Transverse colon (tissue), 4 donors: ENCODE data around the gene GLUD1. TPM values are rescaled to one million over a fixed set of nuclear protein-coding genes. Genes with fewer than 3 reads are reported as not detected.
"Not testable (repeated sequence)": the region's sequence is repeated elsewhere in the genome, so short reads cannot be mapped to it uniquely, and the experiment has no call there.

Experiments used
- DNase-seq: peaks from one replicate; pipeline ENCODE4 v3.0.0-alpha.2; 2019
- H3K27ac ChIP-seq, 4 donors: fragments of 200-600 bp; sonication (generic); 2 replicates each; pipeline ENCODE4 v1.5.1; 2016 to 2018; ENCODE audit warnings: inconsistent platforms in 4 of 4
- H3K27me3 ChIP-seq: fragments of 200-600 bp; sonication (generic); 2 replicates; pipeline ENCODE4 v1.5.1; 2017; ENCODE audit warnings: inconsistent platforms
- H3K36me3 ChIP-seq, 4 donors: fragments of 200-600 bp; sonication (generic); 2 replicates each; pipeline ENCODE4 v1.5.1; 2017 to 2019; ENCODE audit warnings: inconsistent platforms in 4 of 4
- H3K4me1 ChIP-seq, 4 donors: fragments of 200-600 bp; sonication (generic); 2 replicates each; pipeline ENCODE4 v1.5.1; 2017 to 2020; ENCODE audit warnings: inconsistent platforms in 4 of 4
- H3K4me3 ChIP-seq, 4 donors: fragments of 200-600 bp; sonication (generic); 1 replicate in 1 of 4; 2 replicates in 3 of 4; pipeline versions ENCODE4 v1.5.1 to v1.6.1; 2017 to 2019; ENCODE audit warnings: inconsistent platforms in 4 of 4
- H3K9me3 ChIP-seq, 2 donors: fragments of 200-600 bp; sonication (generic); 2 replicates each; pipeline ENCODE4 v1.5.1; 2017 to 2019; ENCODE audit warnings: inconsistent platforms in 2 of 2
- CTCF ChIP-seq, 5 experiments: fragments of 200-600 bp in 3 of 5; fragments of 450-650 bp in 2 of 5; sonication (generic) in 3 of 5; IDR thresholded peaks; 1 replicate in 2 of 5; 2 replicates in 3 of 5; pipeline ENCODE4 v1.5.1; 2016 to 2017; ENCODE audit warnings: antibody characterized with exemption in 5 of 5, inconsistent platforms in 3 of 5, mild to moderate bottlenecking in 2 of 5, moderate library complexity in 1 of 5
- EP300 ChIP-seq: sonication (generic); formaldehyde crosslinking; IDR thresholded peaks from one replicate; pipeline ENCODE4 v1.6.1; 2017; ENCODE audit warnings: antibody characterized with exemption, low read depth
- POLR2A ChIP-seq: fragments of 450-650 bp; IDR thresholded peaks from one replicate; pipeline ENCODE4 v1.6.1; 2016; ENCODE audit warnings: antibody characterized with exemption, mild to moderate bottlenecking, moderate library complexity
- POLR2AphosphoS5 ChIP-seq, 3 donors: sonication (generic); formaldehyde crosslinking; IDR thresholded peaks; one replicate each; pipeline ENCODE4 v1.6.1; 2016; ENCODE audit warnings: antibody characterized with exemption in 3 of 3
- WGBS, 2 donors: methylation state at CpG; one replicate each; pipeline ENCODE4 v1.1.5; 2018; ENCODE audit warnings: low coverage in 1 of 2; 5-methylcytosine and 5-hydroxymethylcytosine counted together
- in situ Hi-C, 4 donors: fragments of 200-750 bp; cut with MboI; loops; one replicate each; pipeline versions ENCODE4 v1.15.0 to v1.15.1; 2017; ENCODE audit warnings: low sequenced_read_pairs in 3 of 4, low pct_ligation_motif_present in 1 of 4, low pct_unique_long_range_greater_than_20kb in 1 of 4
- intact Hi-C: fragments of 100-400 bp; cut with DNase I; formaldehyde crosslinking; loops from one replicate; pipeline ENCODE4 v1.15.1; 2023; ENCODE audit warnings: low total_unique reads
- total RNA-seq, 4 donors: library from RNA; depleted of rRNA; stranded (reverse); fragments of >200 nt; gene quantifications; one replicate each; pipeline ENCODE4 v1.1.0, GENCODE V29; 2016

GLUD1 gene
- total RNA-seq, 4 donors from 2014 or later: 150 to 293 (median 201) TPM

- intact Hi-C loops, H3K4me1 ChIP-seq, H3K27me3 ChIP-seq, in situ Hi-C loops, H3K27ac ChIP-seq, DNase-seq, H3K36me3 ChIP-seq, H3K4me3 ChIP-seq, H3K9me3 ChIP-seq: not testable (repeated sequence)
- WGBS, 2 donors: 82 to 83% methylated on average over 2 to 6 of the region's 6 CpGs
Measured at GRCh38 chr10:87018127-87018526, 76.5 kb downstream of the GLUD1 start.

DNA sequence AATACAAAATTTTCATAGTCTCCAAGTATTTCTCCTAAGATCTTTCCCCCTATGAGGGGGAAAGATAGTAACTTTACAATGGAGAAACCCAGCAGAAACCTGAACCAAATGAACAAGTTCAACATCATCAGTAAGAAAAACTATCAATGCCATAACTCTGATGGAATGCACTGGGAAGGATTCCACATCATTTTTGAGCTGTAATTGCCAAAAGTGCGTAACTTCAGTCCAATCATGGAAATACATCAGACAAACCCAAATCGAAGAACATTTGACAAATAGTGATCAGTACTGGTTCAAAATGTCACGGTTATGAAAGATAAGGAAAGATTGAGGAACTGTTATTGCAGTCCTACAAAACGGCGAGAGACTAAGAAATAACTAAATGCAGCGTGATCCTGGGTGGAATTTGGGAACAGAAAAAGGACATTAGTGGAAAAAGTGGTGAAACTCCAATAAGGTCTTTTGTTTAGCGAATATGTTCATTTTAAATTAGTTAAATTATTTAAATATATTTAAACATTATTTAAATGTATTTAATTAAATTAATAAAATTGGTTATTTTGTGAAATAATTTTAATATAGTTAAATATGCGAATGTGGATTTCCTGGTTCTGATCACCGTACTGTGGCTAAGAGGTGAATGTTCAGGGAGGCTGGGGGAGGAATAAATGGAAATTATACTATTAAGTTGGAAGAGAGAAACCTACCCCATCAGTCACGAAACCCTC, 79.5 kb downstream of the GLUD1 start:
- H3K4me3 ChIP-seq, H3K27ac ChIP-seq, in situ Hi-C loops, H3K36me3 ChIP-seq, H3K4me1 ChIP-seq, intact Hi-C loops, DNase-seq, H3K27me3 ChIP-seq, H3K9me3 ChIP-seq: not testable (repeated sequence)
- 77 to 89% methylated on average over 7 to 10 of the region's 10 CpGs for whole genome bisulfite sequencing, 2 donors

- 30 to 50% methylated on average over 1 to 3 of the region's 3 CpGs for WGBS, 2 donors
- in situ Hi-C loops, intact Hi-C loops: not testable (repeated sequence)
Measured at GRCh38 chr10:87013528-87013927, 81.1 kb downstream of the GLUD1 start.

GRCh38 chr10:87009134-87009696, 85.4 kb downstream of the GLUD1 start:
- DNase-seq, H3K36me3 ChIP-seq, H3K4me3 ChIP-seq, H3K9me3 ChIP-seq, intact Hi-C loops, in situ Hi-C loops, H3K27me3 ChIP-seq, H3K27ac ChIP-seq, H3K4me1 ChIP-seq: not testable (repeated sequence)
- 93 to 94% methylated on average over 2 to 15 of the region's 18 CpGs for WGBS, 2 donors

More at GRCh38 chr10:87013528-87013927, 81.1 kb downstream of the GLUD1 start:
- H3K27ac ChIP-seq, H3K4me3 ChIP-seq, H3K27me3 ChIP-seq, H3K36me3 ChIP-seq, DNase-seq, H3K4me1 ChIP-seq, H3K9me3 ChIP-seq: not testable (repeated sequence)

GRCh38 chr10:87008303-87008702, 86.3 kb downstream of the GLUD1 start:
- in situ Hi-C loops, H3K36me3 ChIP-seq, H3K27ac ChIP-seq, intact Hi-C loops, H3K4me1 ChIP-seq, H3K9me3 ChIP-seq, H3K27me3 ChIP-seq, H3K4me3 ChIP-seq: not testable (repeated sequence)
- DNase-seq: peak; percentile 58
- 67% methylated on average over 6 of the region's 7 CpGs; no CpG with 5 or more reads in 1 of the 2 donors for WGBS, 2 donors

- DNase-seq, H3K27ac ChIP-seq, H3K9me3 ChIP-seq, H3K36me3 ChIP-seq, H3K4me3 ChIP-seq, intact Hi-C loops, H3K27me3 ChIP-seq, in situ Hi-C loops, H3K4me1 ChIP-seq: not testable (repeated sequence)
- 80 to 81% methylated on average over 1 to 5 of the region's 6 CpGs for WGBS, 2 donors
Measured at GRCh38 chr10:87007674-87008073, 87.0 kb downstream of the GLUD1 start.

DNA sequence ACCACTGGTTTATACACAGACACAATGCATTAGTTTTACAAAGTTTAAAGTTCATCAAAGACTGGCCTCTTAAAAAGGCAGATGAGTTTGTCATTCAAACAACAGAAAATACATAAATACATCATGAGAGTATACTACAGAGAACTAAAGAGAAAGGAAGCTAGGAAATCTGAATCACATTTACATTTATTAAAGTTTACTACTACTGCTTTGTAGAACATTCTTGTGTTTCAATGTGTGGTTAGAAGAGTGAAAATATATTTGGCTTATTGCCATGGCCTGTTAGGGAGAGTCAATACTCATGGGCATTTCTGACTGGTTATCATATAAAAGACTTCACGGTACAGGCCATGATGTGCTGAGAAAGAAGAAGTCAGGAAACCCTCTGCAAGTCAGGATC, 87.5 kb downstream of the GLUD1 start:
- intact Hi-C loops: not testable (repeated sequence)
- 50% methylated on average over 1 of the region's 1 CpG; no CpG with 5 or more reads in 1 of the 2 donors for WGBS, 2 donors

DNA sequence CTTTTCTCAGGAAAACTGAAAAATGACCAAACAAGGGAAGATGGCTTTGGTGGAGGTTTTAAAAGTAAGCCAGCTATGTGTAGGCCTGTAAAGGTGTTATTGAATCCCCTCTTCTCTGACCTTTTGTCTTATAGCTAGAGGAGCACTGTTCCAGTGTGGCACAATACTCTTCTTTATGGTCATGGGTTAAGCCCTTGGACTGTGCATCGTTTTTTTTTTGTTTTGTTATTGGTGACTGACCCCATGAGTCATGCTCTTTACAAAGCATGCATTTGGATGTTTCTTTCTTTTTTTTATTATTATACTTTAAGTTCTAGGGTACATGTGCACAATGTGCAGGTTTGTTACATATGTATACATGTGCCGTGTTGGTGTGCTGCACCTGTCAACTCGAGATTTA, 94.2 kb downstream of the GLUD1 start:
- no peak for TF ChIP-seq POLR2AphosphoS5 (IDR thresholded peaks at IDR 0.05)
- TF ChIP-seq CTCF (IDR thresholded peaks at IDR 0.05): no peak
- no peak for TF ChIP-seq EP300
- TF ChIP-seq POLR2A: no peak
- H3K9me3 ChIP-seq: no peaks in the 10 kb centered on the region
- 67 to 68% methylated on average over 3 of the region's 3 CpGs for WGBS, 2 donors
- DNase-seq: no peak
- H3K27ac ChIP-seq: no peak overlapping the region
- no peaks in the 10 kb centered on the region for H3K36me3 ChIP-seq
- no peaks in the 10 kb centered on the region for H3K27me3 ChIP-seq
- in situ Hi-C loops: no loop called here
- no peak overlapping the region for H3K4me3 ChIP-seq
- intact Hi-C loops: no loop called here
- H3K4me1 ChIP-seq: no peaks in the 10 kb centered on the region

More for the DNA sequence above, 87.5 kb downstream of the GLUD1 start:
- H3K36me3 ChIP-seq, DNase-seq, H3K4me1 ChIP-seq, in situ Hi-C loops, H3K27ac ChIP-seq, H3K27me3 ChIP-seq, H3K4me3 ChIP-seq, H3K9me3 ChIP-seq: not testable (repeated sequence)
